OCI-LY3 (cell line): ENCODE data around the gene PSMG2.

Experiments
- H2AFZ ChIP-seq: fragments of 200-600, 300-600 bp; shearing (Covaris generic); 2 replicates; pipeline ENCODE4 v1.6.0; 2014; ENCODE audit warnings: antibody characterized with exemption, low read depth, low read length
- H3K27ac ChIP-seq: fragments of 200-600, 300-600 bp; sonication (generic); 2 replicates; pipeline ENCODE4 v1.5.1; 2014; ENCODE audit warnings: mild to moderate bottlenecking, low read length, moderate library complexity, mixed read lengths
- H3K27me3 ChIP-seq: fragments of 200-600, 300-600 bp; sonication (generic); 2 replicates; pipeline ENCODE4 v1.6.1; 2014; ENCODE audit warnings: low read depth, low read length, mixed read lengths
- H3K36me3 ChIP-seq: fragments of 200-600, 300-600 bp; sonication (generic); replicated peaks from 2 replicates; pipeline ENCODE3; 2014; ENCODE audit warnings: low read depth, low read length, mixed read lengths
- H3K4me1 ChIP-seq: fragments of 300-600, 200-600 bp; sonication (generic); 2 replicates; pipeline ENCODE4 v1.6.1; 2014; ENCODE audit warnings: low read length, mixed read lengths
- H3K4me2 ChIP-seq: fragments of 200-600, 300-600 bp; sonication (generic); 2 replicates; pipeline ENCODE4 v1.6.1; 2014; ENCODE audit warnings: low read length, mixed read lengths
- H3K4me3 ChIP-seq: fragments of 300-600, 200-600 bp; sonication (generic); 2 replicates; pipeline ENCODE4 v1.5.1; 2014; ENCODE audit warnings: antibody characterized with exemption, mild to moderate bottlenecking, low read length, moderate library complexity
- H3K79me2 ChIP-seq: fragments of 300-600, 200-600 bp; shearing (Covaris generic); 2 replicates; pipeline ENCODE4 v1.6.1; 2014; ENCODE audit warnings: mild to moderate bottlenecking, low read length, mixed read lengths
- H3K9ac ChIP-seq: fragments of 300-600, 200-600 bp; shearing (Covaris generic); 2 replicates; pipeline ENCODE4 v1.6.0; 2014; ENCODE audit warnings: mild to moderate bottlenecking, low read length, moderate library complexity
- H3K9me3 ChIP-seq: fragments of 200-600, 300-600 bp; shearing (Covaris generic); 2 replicates; pipeline ENCODE4 v1.6.1; 2014; ENCODE audit warnings: low read length, mixed read lengths; ENCODE audit not compliant: insufficient read depth
- H4K20me1 ChIP-seq: fragments of 200-600, 300-600 bp; sonication (generic); 2 replicates; pipeline ENCODE4 v1.6.1; 2016; ENCODE audit warnings: low read length, mixed read lengths; ENCODE audit not compliant: insufficient read depth
- EZH2phosphoT487 ChIP-seq: fragments of 200-600 bp; shearing (Covaris generic); IDR thresholded peaks from 2 replicates; pipeline ENCODE4 v1.6.1; 2018; ENCODE audit warnings: antibody characterized with exemption, mixed run types, low read depth
- TF ChIP-seq, protein P1 (sequence below): fragments of 200-600, 300-600 bp; sonication (generic); IDR thresholded peaks from 2 replicates; pipeline ENCODE4 v1.5.1; 2014; ENCODE audit warnings: antibody characterized with exemption, low read length, low read depth

The PSMG2 gene

DNA sequence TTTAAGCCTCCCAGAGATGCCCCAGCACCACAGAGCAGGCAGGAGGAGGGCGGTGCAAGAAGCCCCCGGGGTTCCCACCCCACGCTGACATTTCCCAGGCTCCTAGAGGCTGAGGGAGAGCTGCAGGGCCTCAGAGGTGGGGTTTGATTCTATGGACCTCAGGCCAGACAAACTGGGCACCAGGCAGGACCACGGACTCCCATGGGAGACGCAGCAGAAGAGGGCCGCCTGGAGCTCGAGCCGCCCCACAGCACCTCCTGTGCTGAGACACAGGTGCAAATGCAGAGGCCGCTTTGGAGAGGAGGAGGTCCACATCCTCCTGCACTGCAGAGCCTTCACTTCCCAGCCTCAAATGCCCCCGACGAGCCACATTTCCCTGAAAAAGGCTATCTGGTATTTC lies 62.7 kb downstream of the PSMG2 start:
- Histone ChIP-seq H3K4me3 (no peak overlapping the region), H3K9ac (no peak overlapping the region), H3K27me3 (no peaks in the 10 kb centered on the region), H3K4me2 (no peak overlapping the region), H3K36me3 (no peaks in the 10 kb centered on the region), H3K27ac (no peak overlapping the region), H3K79me2 (no peaks in the 10 kb centered on the region), H2AFZ (no peak overlapping the region), H3K4me1 (no peaks in the 10 kb centered on the region), H4K20me1 (no peaks in the 10 kb centered on the region), H3K9me3 (no peaks in the 10 kb centered on the region)
- TF ChIP-seq, protein P1, sequence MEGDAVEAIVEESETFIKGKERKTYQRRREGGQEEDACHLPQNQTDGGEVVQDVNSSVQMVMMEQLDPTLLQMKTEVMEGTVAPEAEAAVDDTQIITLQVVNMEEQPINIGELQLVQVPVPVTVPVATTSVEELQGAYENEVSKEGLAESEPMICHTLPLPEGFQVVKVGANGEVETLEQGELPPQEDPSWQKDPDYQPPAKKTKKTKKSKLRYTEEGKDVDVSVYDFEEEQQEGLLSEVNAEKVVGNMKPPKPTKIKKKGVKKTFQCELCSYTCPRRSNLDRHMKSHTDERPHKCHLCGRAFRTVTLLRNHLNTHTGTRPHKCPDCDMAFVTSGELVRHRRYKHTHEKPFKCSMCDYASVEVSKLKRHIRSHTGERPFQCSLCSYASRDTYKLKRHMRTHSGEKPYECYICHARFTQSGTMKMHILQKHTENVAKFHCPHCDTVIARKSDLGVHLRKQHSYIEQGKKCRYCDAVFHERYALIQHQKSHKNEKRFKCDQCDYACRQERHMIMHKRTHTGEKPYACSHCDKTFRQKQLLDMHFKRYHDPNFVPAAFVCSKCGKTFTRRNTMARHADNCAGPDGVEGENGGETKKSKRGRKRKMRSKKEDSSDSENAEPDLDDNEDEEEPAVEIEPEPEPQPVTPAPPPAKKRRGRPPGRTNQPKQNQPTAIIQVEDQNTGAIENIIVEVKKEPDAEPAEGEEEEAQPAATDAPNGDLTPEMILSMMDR = no peak
- TF ChIP-seq EZH2phosphoT487 = no peak

DNA sequence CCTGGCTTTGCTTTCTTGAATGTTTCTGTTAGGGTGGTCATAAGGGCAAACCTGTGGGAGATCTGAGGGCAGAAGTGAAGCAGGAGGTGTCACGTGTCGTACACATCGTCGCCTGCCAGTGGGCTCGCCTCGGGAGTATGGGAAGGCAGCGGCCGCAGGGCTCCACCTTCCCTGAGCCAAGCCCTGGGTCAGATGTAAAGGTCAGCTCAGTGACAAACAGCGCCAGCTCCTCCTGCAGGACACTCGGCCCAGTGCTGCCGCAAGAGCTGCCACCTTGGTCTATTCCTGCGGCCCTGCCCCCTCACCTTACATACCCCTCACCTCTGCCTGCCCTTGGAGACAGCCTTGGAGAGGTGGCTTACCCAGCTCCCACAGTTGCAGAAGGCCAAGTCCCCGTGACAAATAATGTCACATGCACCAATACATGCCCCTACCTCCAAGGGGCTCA lies 64.2 kb downstream of the PSMG2 start:
- Histone ChIP-seq H4K20me1 (no peaks in the 10 kb centered on the region), H3K36me3 (no peaks in the 10 kb centered on the region), H3K79me2 (no peaks in the 10 kb centered on the region), H3K27me3 (no peaks in the 10 kb centered on the region), H3K4me3 (no peak overlapping the region), H3K27ac (no peak overlapping the region), H3K4me2 (no peak overlapping the region), H3K9me3 (no peaks in the 10 kb centered on the region), H2AFZ (no peak overlapping the region), H3K4me1 (no peaks in the 10 kb centered on the region), H3K9ac (no peak overlapping the region)
- no peak for TF ChIP-seq EZH2phosphoT487
- TF ChIP-seq, protein P1 = no peak

DNA sequence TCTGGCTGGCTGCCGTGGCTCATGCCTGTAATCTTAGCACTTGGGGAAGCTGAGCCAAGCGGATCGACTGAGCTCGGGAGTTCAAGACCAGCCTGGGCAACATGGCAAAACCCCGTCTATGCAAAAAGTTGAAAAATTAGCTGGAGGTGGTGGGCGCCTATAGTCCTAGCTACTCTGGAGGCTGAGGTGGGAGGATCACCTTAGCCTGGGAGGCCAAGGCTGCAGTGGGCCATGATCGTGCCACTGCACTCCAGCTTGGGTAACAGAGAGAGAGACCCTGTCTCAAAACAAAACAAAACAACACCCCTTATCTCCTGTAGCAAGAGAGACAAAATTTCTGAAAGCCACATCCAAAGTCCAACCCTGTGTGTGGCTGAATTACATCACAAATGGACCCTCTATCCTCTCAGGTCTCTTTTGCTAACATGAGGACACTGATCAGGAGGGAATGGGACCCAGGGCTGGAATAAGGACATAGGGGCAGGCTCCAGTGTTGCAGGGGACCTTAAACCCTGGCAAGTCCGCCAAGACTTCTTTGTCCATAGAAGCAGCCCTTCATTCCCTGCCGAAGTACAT lies 64.8 kb downstream of the PSMG2 start:
- H3K4me1 ChIP-seq = no peaks in the 10 kb centered on the region
- H3K4me2 ChIP-seq = no peak overlapping the region
- H3K27ac ChIP-seq = no peak overlapping the region
- TF ChIP-seq EZH2phosphoT487 = no peak
- TF ChIP-seq, protein P1 = no peak
- no peaks in the 10 kb centered on the region for H4K20me1 ChIP-seq
- no peak overlapping the region for H3K9ac ChIP-seq
- H3K79me2 ChIP-seq = no peaks in the 10 kb centered on the region
- no peaks in the 10 kb centered on the region for H3K9me3 ChIP-seq
- no peak overlapping the region for H2AFZ ChIP-seq
- H3K36me3 ChIP-seq = no peaks in the 10 kb centered on the region
- no peak overlapping the region for H3K4me3 ChIP-seq
- H3K27me3 ChIP-seq = no peaks in the 10 kb centered on the region

DNA sequence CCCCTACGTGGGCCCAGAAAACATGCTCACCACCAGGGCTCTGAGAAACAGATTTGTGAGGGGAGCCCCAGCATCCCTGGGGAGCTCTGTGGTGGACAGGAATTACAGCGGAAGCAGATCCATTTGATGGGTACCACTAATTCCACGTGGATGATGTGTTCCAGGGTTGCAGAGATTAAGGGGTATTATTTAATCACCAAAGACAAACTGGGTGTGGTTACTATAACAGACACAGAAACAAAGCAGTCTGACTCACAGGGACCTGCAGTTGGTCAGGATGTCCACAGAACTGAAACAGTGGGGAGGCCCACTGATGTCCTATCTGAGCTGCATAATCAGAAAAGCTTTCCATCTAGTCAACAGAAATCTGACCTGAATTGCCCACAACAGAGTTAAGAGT lies 65.8 kb downstream of the PSMG2 start:
- Histone ChIP-seq H3K9ac (no peak overlapping the region), H4K20me1 (no peaks in the 10 kb centered on the region), H3K36me3 (no peaks in the 10 kb centered on the region), H2AFZ (no peak overlapping the region), H3K9me3 (no peaks in the 10 kb centered on the region), H3K4me1 (no peaks in the 10 kb centered on the region), H3K27ac (no peak overlapping the region), H3K4me3 (no peak overlapping the region), H3K27me3 (no peaks in the 10 kb centered on the region), H3K4me2 (no peak overlapping the region), H3K79me2 (no peaks in the 10 kb centered on the region)
- no peak for TF ChIP-seq EZH2phosphoT487
- TF ChIP-seq, protein P1 = no peak
